Mammary epithelial cell (primary cell): ENCODE results near the gene ABCC1.

Experiments
- EZH2 ChIP-seq: IDR thresholded peaks from 2 replicates; pipeline ENCODE4 v1.6.1; 2012; ENCODE audit warnings: low read length, inconsistent platforms, borderline replicate concordance
- TF ChIP-seq, protein P1 (sequence below), 2 donors: IDR thresholded peaks in 1 of 2; conservative IDR thresholded peaks in 1 of 2; 2 replicates each; pipeline ENCODE4 v1.5.1; 2011 to 2012; ENCODE audit warnings: inconsistent platforms in 2 of 2, low read length in 2 of 2, mild to moderate bottlenecking in 2 of 2, control low read depth in 1 of 2, low read depth in 1 of 2; ENCODE audit not compliant: insufficient read depth in 1 of 2; ENCODE audit errors: extremely low read depth in 1 of 2

DNA sequence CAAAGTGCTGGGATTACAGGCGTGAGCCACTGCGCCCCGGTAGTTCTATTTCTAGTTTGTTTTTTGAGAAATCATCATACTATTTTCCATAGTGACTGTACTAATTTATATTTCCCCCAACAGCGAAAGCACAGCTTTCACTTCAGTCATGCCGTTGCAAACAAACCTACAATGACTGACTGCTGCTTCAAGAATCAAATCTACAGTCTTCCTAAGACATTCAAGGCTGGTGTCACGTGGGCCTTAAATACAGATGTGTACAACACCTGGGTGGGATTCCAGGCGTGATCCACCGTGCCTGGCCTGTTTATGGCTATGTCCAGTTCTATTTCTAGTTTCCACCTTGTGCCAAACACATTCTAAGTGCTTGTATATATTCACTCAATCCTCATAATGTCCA, 201.9 kb downstream of the ABCC1 start:
- TF ChIP-seq EZH2, result no peak
- TF ChIP-seq, protein P1, sequence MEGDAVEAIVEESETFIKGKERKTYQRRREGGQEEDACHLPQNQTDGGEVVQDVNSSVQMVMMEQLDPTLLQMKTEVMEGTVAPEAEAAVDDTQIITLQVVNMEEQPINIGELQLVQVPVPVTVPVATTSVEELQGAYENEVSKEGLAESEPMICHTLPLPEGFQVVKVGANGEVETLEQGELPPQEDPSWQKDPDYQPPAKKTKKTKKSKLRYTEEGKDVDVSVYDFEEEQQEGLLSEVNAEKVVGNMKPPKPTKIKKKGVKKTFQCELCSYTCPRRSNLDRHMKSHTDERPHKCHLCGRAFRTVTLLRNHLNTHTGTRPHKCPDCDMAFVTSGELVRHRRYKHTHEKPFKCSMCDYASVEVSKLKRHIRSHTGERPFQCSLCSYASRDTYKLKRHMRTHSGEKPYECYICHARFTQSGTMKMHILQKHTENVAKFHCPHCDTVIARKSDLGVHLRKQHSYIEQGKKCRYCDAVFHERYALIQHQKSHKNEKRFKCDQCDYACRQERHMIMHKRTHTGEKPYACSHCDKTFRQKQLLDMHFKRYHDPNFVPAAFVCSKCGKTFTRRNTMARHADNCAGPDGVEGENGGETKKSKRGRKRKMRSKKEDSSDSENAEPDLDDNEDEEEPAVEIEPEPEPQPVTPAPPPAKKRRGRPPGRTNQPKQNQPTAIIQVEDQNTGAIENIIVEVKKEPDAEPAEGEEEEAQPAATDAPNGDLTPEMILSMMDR (conservative IDR thresholded peaks at IDR 0.05 in 1 of 2, IDR thresholded peaks at IDR 0.05 in 1 of 2; ENCODE audit: extremely low read depth in 1 of 2, insufficient read depth in 1 of 2, low read depth in 1 of 2, low read length in 2 of 2), result no peak
